GM19438 (cell line): ENCODE data around the gene ACBD7.

Experiments used
- ATAC-seq: cut with Tn5 transposase; IDR thresholded peaks from one replicate; pipeline ENCODE4 v1.9.1; 2021; ENCODE audit warnings: low read depth; ENCODE audit not compliant: unreplicated experiment

Gene ACBD7

DNA sequence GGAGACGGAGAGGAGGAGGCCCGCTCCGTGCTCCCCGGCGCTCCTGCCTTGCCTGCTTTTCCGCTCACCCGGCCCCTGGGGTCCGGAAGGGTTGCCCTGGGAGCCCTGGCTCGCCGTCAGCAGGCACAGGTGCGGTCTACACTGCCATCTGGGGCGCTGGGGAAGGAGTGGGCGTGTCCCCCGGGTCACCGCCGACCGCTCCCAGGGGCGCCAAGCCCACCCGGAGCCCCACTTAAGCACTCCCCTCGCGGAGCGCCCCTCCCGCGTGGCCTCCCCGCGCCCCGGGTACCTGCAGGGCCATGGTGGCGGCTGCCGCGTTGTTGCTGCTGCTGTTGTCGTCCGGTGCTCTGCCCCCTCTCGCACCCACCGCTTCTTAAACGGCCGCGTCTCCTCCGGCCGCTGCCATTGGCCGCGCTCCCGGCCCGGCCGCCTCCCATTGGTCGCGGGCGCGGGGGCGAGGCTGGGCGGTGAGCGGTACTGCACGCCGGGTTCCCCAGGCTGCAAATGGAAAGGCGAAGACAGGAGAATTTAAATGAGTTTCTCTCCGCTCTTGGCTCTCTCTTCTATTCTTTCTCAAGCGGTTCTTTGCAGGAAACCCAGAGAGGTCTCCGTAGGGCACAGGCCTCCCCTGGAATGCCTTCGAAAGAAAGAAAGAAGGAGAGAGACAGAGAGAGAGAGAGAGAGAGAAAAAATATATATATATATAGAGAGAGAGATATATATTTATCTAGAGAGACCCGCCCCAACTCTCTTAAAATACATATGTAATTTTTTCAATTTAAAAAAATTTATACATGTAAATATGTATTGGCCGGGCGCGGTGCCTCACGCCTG lies at the start of gene ACBD7:
Gene ACBD7, minus strand, starts transcription at position 349 of the 834 bp plus-strand sequence. Its CDS starts 48 bp downstream, at position 301.
- peak; percentile 100 for ATAC-seq

- no peak for ATAC-seq
Measured at GRCh38 chr10:15137636-15138035, 49.1 kb upstream of the ACBD7 start.

- no peak for ATAC-seq
Measured at GRCh38 chr10:15137036-15137359, 48.4 kb upstream of the ACBD7 start.

- ATAC-seq, result no peak
Measured at GRCh38 chr10:15136129-15137035, 47.8 kb upstream of the ACBD7 start.

GRCh38 chr10:15131330-15131729 lies 42.8 kb upstream of the ACBD7 start:
- no peak for ATAC-seq

GRCh38 chr10:15124908-15125307 lies 36.3 kb upstream of the ACBD7 start:
- ATAC-seq, result no peak

- ATAC-seq, result no peak
Measured at GRCh38 chr10:15124190-15124589, 35.6 kb upstream of the ACBD7 start.

GRCh38 chr10:15123749-15124184 lies 35.2 kb upstream of the ACBD7 start:
- ATAC-seq, result no peak

GRCh38 chr10:15122477-15123030 lies 34.0 kb upstream of the ACBD7 start:
- ATAC-seq, result no peak

- ATAC-seq, result no peak
Measured at GRCh38 chr10:15121707-15122106, 33.1 kb upstream of the ACBD7 start.

- no peak for ATAC-seq
Measured at GRCh38 chr10:15120523-15120922, 31.9 kb upstream of the ACBD7 start.

- ATAC-seq, result no peak
Measured at GRCh38 chr10:15118615-15119014, 30.0 kb upstream of the ACBD7 start.

- ATAC-seq, result no peak
Measured at GRCh38 chr10:15116225-15116624, 27.6 kb upstream of the ACBD7 start.

- ATAC-seq, result no peak
Measured at GRCh38 chr10:15113766-15114165, 25.2 kb upstream of the ACBD7 start.

DNA sequence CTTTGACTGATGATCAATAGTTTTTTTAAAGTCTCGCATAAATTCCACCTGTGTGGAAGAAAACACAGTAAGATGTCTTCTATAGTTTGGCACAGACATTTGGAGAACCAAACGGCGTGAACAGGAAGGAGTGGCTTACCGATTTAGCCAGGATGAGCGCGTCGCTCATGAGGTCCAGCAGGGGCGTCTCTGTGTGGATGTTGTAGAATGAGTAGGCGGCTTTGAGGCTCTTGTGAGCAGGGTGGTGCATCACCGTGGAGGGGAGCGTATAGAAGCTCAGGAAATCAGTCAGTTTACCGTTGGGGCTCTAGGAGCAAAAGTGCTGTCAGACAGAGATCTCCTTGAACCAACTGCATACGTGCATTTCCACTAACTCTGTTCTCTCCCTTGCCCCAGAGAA lies 24.1 kb upstream of the ACBD7 start:
- ATAC-seq, result no peak

GRCh38 chr10:15106352-15107013 lies 17.9 kb upstream of the ACBD7 start:
- peak; percentile 93 for ATAC-seq

DNA sequence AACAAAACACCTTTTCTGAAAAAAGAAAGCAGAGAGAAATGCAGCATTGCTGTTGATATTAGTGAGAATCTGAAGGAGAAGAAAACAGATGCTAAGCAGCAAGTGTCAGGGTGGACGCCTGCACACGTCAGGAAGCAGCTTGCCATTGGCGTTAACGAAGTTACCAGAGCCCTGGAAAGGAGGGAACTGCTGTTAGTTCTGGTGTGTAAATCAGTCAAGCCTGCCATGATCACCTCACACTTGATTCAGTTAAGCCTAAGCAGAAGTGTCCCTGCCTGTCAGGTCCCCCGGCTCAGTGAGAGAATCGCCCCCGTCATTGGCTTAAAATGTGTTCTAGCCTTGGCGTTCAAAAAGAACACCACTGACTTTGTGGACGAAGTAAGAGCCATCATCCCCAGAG lies 14.9 kb upstream of the ACBD7 start:
- ATAC-seq, result no peak

GRCh38 chr10:15099886-15100285 lies 11.3 kb upstream of the ACBD7 start:
- ATAC-seq, result no peak

- peak; percentile 81 for ATAC-seq
Measured at GRCh38 chr10:15097011-15097812, 8.6 kb upstream of the ACBD7 start, which contains the start of gene RPP38. TSS of gene RPP38 (plus strand) at chr10:15097355. CDS start at chr10:15103315, 5,960 bp downstream.

DNA sequence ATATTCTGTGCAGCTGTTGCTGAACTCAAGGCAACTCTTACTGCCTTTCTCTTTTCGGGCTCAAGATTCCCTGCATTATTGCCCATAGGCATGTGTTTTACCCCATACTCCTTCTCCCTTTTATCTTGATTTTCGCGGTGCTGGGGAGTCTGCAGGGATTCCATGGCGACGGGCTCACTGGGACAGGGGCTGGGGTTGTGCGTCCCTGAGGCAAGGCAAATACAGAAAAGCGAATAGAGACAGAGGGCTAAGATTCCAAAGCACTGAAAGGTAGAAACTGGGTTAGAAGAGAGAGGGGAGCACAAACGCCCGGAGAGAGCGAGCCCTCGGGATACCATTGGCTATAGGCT lies 8.1 kb upstream of the ACBD7 start:
- peak; percentile 13 for ATAC-seq
